Caco-2 (cell line): Measurements from ENCODE around the gene CLK2. TPM values are rescaled to one million over a fixed set of nuclear protein-coding genes. Genes with fewer than 3 reads are reported as not detected.
"Not testable (repeated sequence)": the region's sequence is repeated elsewhere in the genome, so short reads cannot be mapped to it uniquely, and the experiment has no call there.

Experiments used
- BruUV-seq: library from RNA; stranded (reverse); fragments of 400-500 nt; replicated peaks from 2 replicates; lab custom pipeline; 2021; lab: Mats Ljungman, UMichigan
- CTCF ChIA-PET: fragments of 300-600 bp; sonication (Branson Sonifier 250); formaldehyde crosslinking; loops from one replicate; lab custom pipeline; 2022; ENCODE audit warnings: antibody characterized with exemption; lab: Charles Lee
- POLR2A ChIA-PET: fragments of 300-600 bp; sonication (Branson Sonifier 250); formaldehyde crosslinking; loops from one replicate; lab custom pipeline; 2022; ENCODE audit warnings: antibody characterized with exemption; lab: Charles Lee
- DNase-seq, 2 experiments: peaks; one replicate each; pipeline versions ENCODE4 v3.0.0 to v3.0.0-alpha.2; 2020 to 2022
- H3K27me3 ChIP-seq: replicated peaks from 2 replicates; pipeline ENCODE4 v1.6.0; 2011; ENCODE audit warnings: low read length; ENCODE audit not compliant: control insufficient read depth, insufficient read depth
- H3K36me3 ChIP-seq: 2 replicates; pipeline ENCODE4 v1.5.1; 2011; ENCODE audit warnings: low read length; ENCODE audit not compliant: control insufficient read depth, insufficient read depth
- H3K4me1 ChIP-seq: fragments of 250-450 bp; sonication (Bioruptor Pico); 2 replicates; pipeline ENCODE4 v1.5.1; 2020; ENCODE audit warnings: mild to moderate bottlenecking
- H3K4me3 ChIP-seq: 2 replicates; pipeline ENCODE4 v1.5.1; 2011; ENCODE audit warnings: low read depth, mild to moderate bottlenecking, control low read depth, low read length
- H3K9me3 ChIP-seq: fragments of 250-450 bp; sonication (Bioruptor Pico); 2 replicates; pipeline ENCODE4 v1.5.1; 2020; ENCODE audit warnings: mild to moderate bottlenecking, moderate library complexity
- H3K27ac Mint-ChIP-seq: one replicate; pipeline ENCODE4 v1.8.0; 2022; ENCODE audit warnings: mixed read lengths; ENCODE audit not compliant: unreplicated experiment
- H3K27me3 Mint-ChIP-seq: one replicate; pipeline ENCODE4 v1.8.0; 2022; ENCODE audit warnings: mixed read lengths; ENCODE audit not compliant: insufficient read depth, unreplicated experiment
- H3K36me3 Mint-ChIP-seq: one replicate; pipeline ENCODE4 v1.8.0; 2022; ENCODE audit warnings: mild to moderate bottlenecking, mixed read lengths; ENCODE audit not compliant: insufficient read depth, unreplicated experiment
- H3K4me1 Mint-ChIP-seq: one replicate; pipeline ENCODE4 v1.8.0; 2022; ENCODE audit warnings: low read depth, mixed read lengths; ENCODE audit not compliant: unreplicated experiment
- H3K4me3 Mint-ChIP-seq: one replicate; pipeline ENCODE4 v1.8.0; 2022; ENCODE audit warnings: mild to moderate bottlenecking, moderate library complexity, mixed read lengths; ENCODE audit not compliant: unreplicated experiment
- H3K9me3 Mint-ChIP-seq: one replicate; pipeline ENCODE4 v1.8.0; 2022; ENCODE audit warnings: mixed read lengths; ENCODE audit not compliant: unreplicated experiment
- intact Hi-C: fragments of 100-400 bp; cut with micrococcal nuclease; formaldehyde crosslinking; loops from one replicate; pipeline ENCODE4 v1.10.0; 2022; ENCODE audit not compliant: unreplicated experiment
- total RNA-seq: library from RNA; stranded (reverse); gene quantifications from 2 replicates; pipeline ENCODE4 v1.2.3, GENCODE V29; 2022
- TF ChIP-seq, protein P1 (sequence below), 2 experiments: fragments of 200-600 bp in 1 of 2; IDR thresholded peaks; 1 replicate in 1 of 2; 2 replicates in 1 of 2; pipeline versions ENCODE4 v1.5.1 to v1.8.0; 2011 to 2022; ENCODE audit warnings: antibody characterized with exemption in 1 of 2, control low read depth in 1 of 2, inconsistent platforms in 1 of 2, low read depth in 1 of 2, low read length in 1 of 2, mild to moderate bottlenecking in 1 of 2, moderate library complexity in 1 of 2; ENCODE audit not compliant: insufficient read depth in 1 of 2, severe bottlenecking in 1 of 2, unreplicated experiment in 1 of 2

The CLK2 gene
- total RNA-seq, 1 experiment from 2014 or later = 57.5 TPM

- Histone ChIP-seq H3K4me1 (peaks cover 6% of the 10 kb centered on the region), H3K36me3 (no peaks in the 10 kb centered on the region), H3K4me3 (no peak overlapping the region), H3K9me3 (no peaks in the 10 kb centered on the region), H3K27me3 (no peaks in the 10 kb centered on the region)
- H3K4me3 Mint-ChIP-seq = no peak overlapping the region
- ChIA-PET POLR2A (interaction anchor here (1.0 kb wide), 1 partner anchor 25 kb away, joined by 3 read pairs; the partner anchor contains the start of gene CLK2), CTCF (interaction anchor here (0.6 kb wide), 1 partner anchor 81 kb away, joined by 4 read pairs; no protein-coding TSS in a partner anchor)
- no peak for DNase-seq
- H3K4me1 Mint-ChIP-seq = peaks cover 27% of the 10 kb centered on the region
- H3K36me3 Mint-ChIP-seq = peaks cover 12% of the 10 kb centered on the region
- TF ChIP-seq, protein P1, sequence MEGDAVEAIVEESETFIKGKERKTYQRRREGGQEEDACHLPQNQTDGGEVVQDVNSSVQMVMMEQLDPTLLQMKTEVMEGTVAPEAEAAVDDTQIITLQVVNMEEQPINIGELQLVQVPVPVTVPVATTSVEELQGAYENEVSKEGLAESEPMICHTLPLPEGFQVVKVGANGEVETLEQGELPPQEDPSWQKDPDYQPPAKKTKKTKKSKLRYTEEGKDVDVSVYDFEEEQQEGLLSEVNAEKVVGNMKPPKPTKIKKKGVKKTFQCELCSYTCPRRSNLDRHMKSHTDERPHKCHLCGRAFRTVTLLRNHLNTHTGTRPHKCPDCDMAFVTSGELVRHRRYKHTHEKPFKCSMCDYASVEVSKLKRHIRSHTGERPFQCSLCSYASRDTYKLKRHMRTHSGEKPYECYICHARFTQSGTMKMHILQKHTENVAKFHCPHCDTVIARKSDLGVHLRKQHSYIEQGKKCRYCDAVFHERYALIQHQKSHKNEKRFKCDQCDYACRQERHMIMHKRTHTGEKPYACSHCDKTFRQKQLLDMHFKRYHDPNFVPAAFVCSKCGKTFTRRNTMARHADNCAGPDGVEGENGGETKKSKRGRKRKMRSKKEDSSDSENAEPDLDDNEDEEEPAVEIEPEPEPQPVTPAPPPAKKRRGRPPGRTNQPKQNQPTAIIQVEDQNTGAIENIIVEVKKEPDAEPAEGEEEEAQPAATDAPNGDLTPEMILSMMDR (IDR thresholded peaks at IDR 0.05; ENCODE audit: insufficient read depth in 1 of 2, low read depth in 1 of 2, low read length in 1 of 2, severe bottlenecking in 1 of 2, unreplicated experiment in 1 of 2) = no peak
- no peak overlapping the region for H3K27ac Mint-ChIP-seq
- intact Hi-C loops = no loop called here
- H3K9me3 Mint-ChIP-seq = no peaks in the 10 kb centered on the region
- H3K27me3 Mint-ChIP-seq = peaks cover 3% of the 10 kb centered on the region
- no TSS peak for BruUV-seq
Measured at GRCh38 chr1:155247667-155248553, 25.4 kb downstream of the CLK2 start.

DNA sequence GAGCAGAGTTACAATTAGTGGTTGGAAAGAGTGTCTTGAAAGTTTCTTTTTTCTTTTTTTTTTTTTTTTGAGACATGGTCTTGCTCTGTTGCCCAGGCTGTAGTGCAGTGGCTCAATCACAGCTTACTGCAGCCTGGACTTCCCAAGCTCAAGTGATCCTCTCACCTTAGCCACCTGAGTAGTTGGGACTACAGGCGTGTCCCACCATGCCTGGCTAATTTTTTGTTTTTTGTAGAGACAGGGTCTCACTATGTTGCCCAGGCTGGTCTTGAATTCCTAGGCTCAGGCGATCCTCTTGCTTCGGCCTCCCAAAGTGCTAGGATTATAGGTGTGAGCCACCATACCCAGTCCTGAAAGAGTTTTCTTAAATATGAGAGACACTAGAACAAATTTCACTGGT is 26.5 kb downstream of the CLK2 start:
- H3K27ac Mint-ChIP-seq, H3K27me3 Mint-ChIP-seq, H3K9me3 ChIP-seq, H3K27me3 ChIP-seq, H3K9me3 Mint-ChIP-seq, H3K4me3 Mint-ChIP-seq, BruUV-seq, intact Hi-C loops, H3K36me3 ChIP-seq, DNase-seq, H3K4me3 ChIP-seq: not testable (repeated sequence)
- POLR2A ChIA-PET = interaction anchor here (1.0 kb wide), 1 partner anchor 26 kb away, joined by 3 read pairs; the partner anchor contains the start of gene CLK2
- CTCF ChIA-PET = interaction anchor here (0.6 kb wide), 1 partner anchor 15 kb away, joined by 3 read pairs; no protein-coding TSS in a partner anchor
- Mint-ChIP-seq H3K36me3 (peaks cover 12% of the 10 kb centered on the region), H3K4me1 (peaks cover 22% of the 10 kb centered on the region)
- H3K4me1 ChIP-seq = peaks cover 10% of the 10 kb centered on the region

DNA sequence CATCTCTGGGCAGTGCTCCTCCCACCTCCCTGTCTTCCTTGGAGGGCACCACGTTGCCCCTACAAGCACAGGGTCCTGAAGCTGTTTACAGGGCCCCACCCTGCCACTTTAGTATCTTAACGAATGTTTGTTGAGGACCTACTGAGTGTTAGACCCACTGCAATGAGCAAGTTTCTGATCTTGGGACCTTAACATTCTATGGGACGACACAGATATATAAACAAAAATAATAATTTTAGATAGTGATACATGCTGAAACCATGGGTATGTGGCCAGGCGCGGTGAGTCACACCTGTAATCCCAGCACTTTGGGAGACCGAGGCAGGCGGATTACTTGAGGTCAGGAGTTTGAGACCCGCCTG is 28.2 kb downstream of the CLK2 start:
- no peaks in the 10 kb centered on the region for H3K36me3 ChIP-seq
- H3K4me1 ChIP-seq = peaks cover 6% of the 10 kb centered on the region; the same call in 1 of the 2 replicates
- TF ChIP-seq, protein P1 (IDR thresholded peaks at IDR 0.05; ENCODE audit: insufficient read depth in 1 of 2, low read depth in 1 of 2, low read length in 1 of 2, severe bottlenecking in 1 of 2, unreplicated experiment in 1 of 2) = no peak
- peak overlapping the region; percentile 70 for H3K4me3 Mint-ChIP-seq
- peak overlapping the region; percentile 71 for H3K27ac Mint-ChIP-seq
- H3K9me3 Mint-ChIP-seq = no peaks in the 10 kb centered on the region
- ChIA-PET CTCF (interaction anchor here (1.9 to 2.3 kb wide), 4 partner anchors 28 to 72 kb away, joined by 6 to 10 read pairs (median 8); partner anchors contain the start of genes CLK2 and KRTCAP2), POLR2A (interaction anchor here (0.6 to 1.5 kb wide), 3 partner anchors 17 to 28 kb away, joined by 3 to 10 read pairs (median 4); partner anchors contain the start of genes CLK2 and SCAMP3)
- H3K4me1 Mint-ChIP-seq = peaks cover 24% of the 10 kb centered on the region
- peaks cover 17% of the 10 kb centered on the region for H3K36me3 Mint-ChIP-seq
- peak overlapping the region; percentile 70 for H3K4me3 ChIP-seq
- no peak for DNase-seq
- H3K27me3 Mint-ChIP-seq = peaks cover 3% of the 10 kb centered on the region
- H3K9me3 ChIP-seq = no peaks in the 10 kb centered on the region
- H3K27me3 ChIP-seq = no peaks in the 10 kb centered on the region
- BruUV-seq = TSS peak; percentile 87
- intact Hi-C loops = loop anchor here (1.0 kb wide), 1 partner anchor 28 kb away; the partner anchor contains the start of gene CLK2
